Effector memory CD8-positive, alpha-beta T cell (primary cell): ENCODE measurements around the gene DGCR6.
"Not testable (repeated sequence)": the region's sequence is repeated elsewhere in the genome, so short reads cannot be mapped to it uniquely, and the experiment has no call there.

Source experiments
- ATAC-seq: fragments of 150-1000 bp; cut with Tn5 transposase; replicated peaks from 2 replicates; pipeline ENCODE4 v1.10.0; 2021; ENCODE audit warnings: mild to moderate bottlenecking, moderate library complexity
- DNase-seq, 3 experiments: peaks; one replicate each; pipeline ENCODE4 v3.0.0; 2021
- H3K27ac Mint-ChIP-seq, 2 donors: one replicate each; pipeline ENCODE4 v1.8.0; 2022; ENCODE audit warnings: mild to moderate bottlenecking in 2 of 2, mixed read lengths in 2 of 2, moderate library complexity in 2 of 2
- H3K27me3 Mint-ChIP-seq, 2 donors: one replicate each; pipeline ENCODE4 v1.8.0; 2022; ENCODE audit warnings: mixed read lengths in 2 of 2
- H3K36me3 Mint-ChIP-seq: one replicate; pipeline ENCODE4 v1.8.0; 2022; ENCODE audit warnings: mild to moderate bottlenecking, moderate library complexity, mixed read lengths; ENCODE audit not compliant: insufficient read depth
- H3K4me1 Mint-ChIP-seq, 2 donors: one replicate each; pipeline ENCODE4 v1.8.0; 2022; ENCODE audit warnings: low read depth in 2 of 2, mixed read lengths in 2 of 2
- H3K4me3 Mint-ChIP-seq, 2 donors: one replicate each; pipeline ENCODE4 v1.8.0; 2022; ENCODE audit warnings: mild to moderate bottlenecking in 2 of 2, mixed read lengths in 2 of 2, moderate library complexity in 2 of 2
- H3K9me3 Mint-ChIP-seq, 2 donors: one replicate each; pipeline ENCODE4 v1.8.0; 2022; ENCODE audit warnings: mixed read lengths in 2 of 2

DGCR6 gene

DNA sequence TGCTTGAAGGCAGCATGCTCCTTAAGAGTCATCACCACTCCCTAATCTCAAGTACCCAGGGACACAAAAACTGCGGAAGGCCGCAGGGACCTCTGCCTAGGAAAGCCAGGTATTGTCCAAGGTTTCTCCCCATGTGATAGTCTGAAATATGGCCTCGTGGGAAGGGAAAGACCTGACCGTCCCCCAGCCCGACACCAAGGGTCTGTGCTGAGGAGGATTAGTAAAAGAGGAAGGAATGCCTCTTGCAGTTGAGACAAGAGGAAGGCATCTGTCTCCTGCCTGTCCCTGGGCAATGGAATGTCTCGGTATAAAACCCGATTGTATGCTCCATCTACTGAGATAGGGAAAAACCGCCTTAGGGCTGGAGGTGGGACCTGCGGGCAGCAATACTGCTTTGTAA lies 41.0 kb downstream of the DGCR6 start:
- not testable (repeated sequence) for H3K4me3 Mint-ChIP-seq

DNA sequence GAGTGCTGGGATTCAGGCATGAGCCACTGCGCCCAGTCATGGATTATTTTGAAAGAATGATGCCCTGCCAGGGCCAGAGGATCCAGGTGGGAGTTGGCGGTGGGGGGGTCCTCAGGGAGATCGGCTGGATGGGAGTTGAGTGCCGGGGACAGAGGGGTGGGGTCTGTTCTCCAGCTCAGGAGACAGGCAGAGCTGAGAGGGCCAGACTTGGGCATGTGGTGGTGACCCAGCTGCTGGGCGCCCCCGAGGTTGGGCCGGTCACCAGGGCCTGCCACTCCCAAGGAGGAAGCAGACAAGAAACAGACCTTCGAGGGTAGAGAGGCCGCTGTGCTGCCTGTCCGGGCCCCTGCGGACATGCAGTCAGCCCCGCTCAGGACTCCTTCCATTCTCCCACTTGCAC lies 41.8 kb downstream of the DGCR6 start:
- DNase-seq (no peak), ATAC-seq (no peak)
- Mint-ChIP-seq H3K9me3 (no peaks in the 10 kb centered on the region), H3K27me3 (peaks cover 16 to 53% of the 10 kb centered on the region in 2 donors), H3K27ac (no peak overlapping the region), H3K36me3 (no peaks in the 10 kb centered on the region), H3K4me3 (no peak overlapping the region), H3K4me1 (no peaks in the 10 kb centered on the region)

More for the DNA sequence above, 41.0 kb downstream of the DGCR6 start:
- ATAC-seq, DNase-seq, H3K9me3 Mint-ChIP-seq, H3K36me3 Mint-ChIP-seq, H3K27ac Mint-ChIP-seq, H3K4me1 Mint-ChIP-seq: not testable (repeated sequence)
- peaks cover 16 to 45% of the 10 kb centered on the region in 2 donors for H3K27me3 Mint-ChIP-seq

DNA sequence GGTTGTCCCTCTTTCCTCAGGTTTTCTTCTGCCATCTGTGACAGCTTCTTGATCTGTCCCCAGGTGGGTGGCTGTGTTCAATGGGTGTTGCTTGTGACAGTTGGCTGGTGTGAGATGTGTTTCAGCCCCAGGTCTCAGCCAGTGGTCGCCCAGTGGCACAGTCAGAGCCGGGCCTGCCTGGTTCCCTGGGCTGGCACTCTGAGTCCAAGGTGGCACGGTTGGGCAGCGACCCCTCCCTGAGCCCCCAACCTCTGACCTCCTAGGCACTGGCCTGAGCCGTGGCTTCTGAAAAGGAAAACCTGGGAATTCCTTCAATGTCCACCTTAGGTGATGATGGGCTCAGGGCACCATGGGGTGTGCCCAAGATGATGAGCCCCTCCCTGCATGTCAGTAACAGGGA lies 44.0 kb downstream of the DGCR6 start:
- Mint-ChIP-seq H3K36me3 (no peaks in the 10 kb centered on the region), H3K4me1 (peaks cover 0 to 2% of the 10 kb centered on the region in 2 donors), H3K27me3 (peaks cover 16 to 63% of the 10 kb centered on the region in 2 donors), H3K4me3 (no peak overlapping the region), H3K9me3 (no peaks in the 10 kb centered on the region), H3K27ac (no peak overlapping the region)
- DNase-seq (no peak), ATAC-seq (no peak)

DNA sequence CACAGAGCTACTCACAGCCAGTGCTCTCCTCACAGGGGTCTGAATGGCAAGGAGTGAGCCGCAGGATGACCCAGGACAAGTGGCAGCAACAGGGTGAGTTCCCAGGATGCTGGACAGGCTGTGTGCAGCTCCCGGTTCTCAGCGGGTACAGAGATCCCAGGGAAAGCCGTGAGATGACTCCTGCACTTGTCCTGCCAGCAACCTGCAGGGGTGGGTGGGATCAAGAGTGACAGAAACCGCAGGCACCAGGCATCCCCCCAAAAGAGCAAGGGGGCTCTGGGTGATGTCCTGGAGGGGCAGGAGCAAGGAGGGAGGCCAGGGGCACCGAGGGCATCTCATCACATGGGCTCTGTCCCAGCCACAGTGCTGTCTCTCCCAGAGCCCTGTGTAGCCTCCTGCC lies 45.9 kb downstream of the DGCR6 start:
- H3K9me3 Mint-ChIP-seq, result no peaks in the 10 kb centered on the region
- no peaks in the 10 kb centered on the region for H3K36me3 Mint-ChIP-seq
- H3K4me1 Mint-ChIP-seq, result peaks cover 0 to 2% of the 10 kb centered on the region in 2 donors
- H3K27ac Mint-ChIP-seq, result no peak overlapping the region
- DNase-seq (no peak), ATAC-seq (no peak)
- peaks cover 21 to 80% of the 10 kb centered on the region in 2 donors for H3K27me3 Mint-ChIP-seq
- no peak overlapping the region for H3K4me3 Mint-ChIP-seq

DNA sequence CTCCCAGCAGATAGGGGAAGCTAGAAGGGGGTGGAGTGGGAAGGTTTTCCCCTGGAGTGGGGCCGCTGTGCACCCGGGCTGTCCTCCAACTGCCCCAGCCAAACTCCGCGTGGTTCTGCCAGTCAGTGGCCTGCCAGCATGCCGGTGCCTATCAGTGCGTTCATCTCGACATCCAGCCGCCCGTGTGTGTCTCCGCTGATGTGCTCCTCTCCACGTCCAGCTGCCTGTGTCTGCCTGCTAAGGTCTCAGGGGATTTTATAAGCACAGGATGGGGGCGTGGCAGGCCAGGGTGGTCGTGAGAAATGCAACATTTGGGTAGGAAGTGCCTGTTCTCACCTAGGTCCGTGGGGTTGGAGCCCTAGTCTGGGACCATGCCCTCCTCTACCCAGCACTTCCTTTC lies 47.0 kb downstream of the DGCR6 start:
- peaks cover 17 to 71% of the 10 kb centered on the region in 2 donors for H3K27me3 Mint-ChIP-seq
- H3K9me3 Mint-ChIP-seq, H3K4me1 Mint-ChIP-seq, ATAC-seq, H3K4me3 Mint-ChIP-seq, H3K36me3 Mint-ChIP-seq, DNase-seq, H3K27ac Mint-ChIP-seq: not testable (repeated sequence)

DNA sequence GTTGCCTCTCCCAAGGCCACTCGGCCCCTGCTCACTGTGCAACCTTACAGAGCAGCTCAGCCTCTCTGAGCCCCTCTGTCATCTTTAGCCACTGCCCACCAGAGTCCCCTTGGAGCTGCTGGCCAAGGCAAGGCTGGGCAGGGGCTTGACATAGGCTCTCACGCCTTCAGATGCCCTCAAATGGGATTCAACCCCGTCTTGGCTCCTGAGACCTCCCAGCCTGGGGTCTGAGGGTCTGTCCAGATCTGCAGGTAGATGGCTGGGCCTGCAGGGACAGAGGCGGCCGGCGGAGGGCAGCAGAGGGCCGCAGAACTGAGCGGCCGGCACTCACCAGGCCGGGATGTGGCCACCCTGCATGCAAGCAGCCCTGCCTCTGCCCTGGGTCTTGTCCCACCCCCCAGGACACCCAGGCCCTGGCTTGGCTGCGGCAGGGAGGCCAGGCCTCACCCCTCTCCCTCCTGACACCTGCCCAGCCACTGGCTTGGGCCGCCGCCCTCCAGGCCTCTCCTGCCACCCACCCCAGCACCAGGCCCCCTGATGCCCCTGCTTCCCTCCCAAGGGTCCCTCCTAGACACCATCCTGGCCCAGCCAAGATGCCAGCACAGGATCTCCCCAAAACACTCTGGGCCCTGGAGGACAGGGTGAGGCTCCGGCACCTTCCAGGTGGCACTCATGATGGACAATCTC lies 48.3 kb downstream of the DGCR6 start:
- DNase-seq (peak; percentile 50 to 58 (median 50)), ATAC-seq (peak; percentile 71)
- not testable (repeated sequence) for H3K27ac Mint-ChIP-seq, H3K36me3 Mint-ChIP-seq, H3K4me3 Mint-ChIP-seq, H3K9me3 Mint-ChIP-seq, H3K4me1 Mint-ChIP-seq
- H3K27me3 Mint-ChIP-seq, result peaks cover 15 to 69% of the 10 kb centered on the region in 2 donors

DNA sequence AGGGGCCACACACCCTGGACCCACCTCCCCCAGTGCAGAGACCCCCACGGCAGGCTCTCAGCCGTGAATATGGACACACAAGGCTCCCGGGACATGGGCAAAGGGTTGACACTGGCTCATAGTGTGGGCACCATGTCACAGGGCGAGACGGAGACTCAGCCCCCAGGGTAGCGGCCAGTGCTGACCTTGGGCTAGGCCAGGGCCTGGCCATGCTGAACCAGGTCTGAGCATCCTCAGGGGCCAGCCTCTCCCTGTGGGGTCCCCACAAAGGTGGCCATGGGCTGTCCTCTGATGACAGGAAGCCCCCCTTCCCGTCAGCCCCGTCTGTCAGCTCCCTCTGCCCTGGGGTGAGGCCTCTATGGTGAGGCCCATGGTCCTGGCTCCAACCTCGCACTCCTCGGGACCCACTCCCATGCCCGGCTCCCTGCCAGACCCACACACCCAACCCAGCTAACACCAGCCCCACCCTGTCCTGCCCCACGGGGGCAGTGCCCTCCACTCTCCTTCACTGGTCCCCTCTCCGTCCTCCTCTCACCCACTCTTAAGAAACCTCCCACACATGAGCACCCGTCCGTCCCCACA lies 49.0 kb downstream of the DGCR6 start:
- Mint-ChIP-seq H3K9me3 (no peaks in the 10 kb centered on the region), H3K4me1 (peaks cover 0 to 4% of the 10 kb centered on the region in 2 donors), H3K27ac (peak overlapping the region in 1 of 2 donors; percentile 11), H3K36me3 (no peaks in the 10 kb centered on the region), H3K27me3 (peaks cover 9 to 63% of the 10 kb centered on the region in 2 donors), H3K4me3 (no peak overlapping the region)
- DNase-seq, result no peak
- no peak for ATAC-seq

DNA sequence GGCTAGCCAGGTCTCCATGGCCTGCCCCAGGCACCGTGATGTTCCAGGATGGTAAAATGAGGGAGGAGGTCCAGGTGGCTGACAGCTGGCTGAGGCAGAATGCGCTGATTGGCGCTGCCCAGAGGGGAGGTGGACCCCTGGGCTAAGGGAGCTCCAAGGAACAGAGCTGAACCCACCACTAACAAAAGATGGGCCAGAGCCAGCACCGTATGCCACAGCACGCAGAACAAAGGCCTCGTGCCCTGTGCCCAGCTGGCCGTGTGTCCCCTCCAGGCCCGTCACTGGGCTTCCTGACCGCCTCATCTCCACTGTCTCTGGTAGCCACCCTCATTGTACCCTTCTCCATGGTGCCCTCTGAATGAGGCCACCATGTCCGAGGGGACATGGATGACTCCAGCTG lies 49.6 kb downstream of the DGCR6 start:
- no peak for ATAC-seq
- Mint-ChIP-seq H3K9me3 (no peaks in the 10 kb centered on the region), H3K4me3 (no peak overlapping the region), H3K4me1 (peaks cover 0 to 4% of the 10 kb centered on the region in 2 donors), H3K36me3 (no peaks in the 10 kb centered on the region), H3K27me3 (peaks cover 6 to 57% of the 10 kb centered on the region in 2 donors), H3K27ac (peak overlapping the region in 1 of 2 donors; percentile 11)
- no peak for DNase-seq

DNA sequence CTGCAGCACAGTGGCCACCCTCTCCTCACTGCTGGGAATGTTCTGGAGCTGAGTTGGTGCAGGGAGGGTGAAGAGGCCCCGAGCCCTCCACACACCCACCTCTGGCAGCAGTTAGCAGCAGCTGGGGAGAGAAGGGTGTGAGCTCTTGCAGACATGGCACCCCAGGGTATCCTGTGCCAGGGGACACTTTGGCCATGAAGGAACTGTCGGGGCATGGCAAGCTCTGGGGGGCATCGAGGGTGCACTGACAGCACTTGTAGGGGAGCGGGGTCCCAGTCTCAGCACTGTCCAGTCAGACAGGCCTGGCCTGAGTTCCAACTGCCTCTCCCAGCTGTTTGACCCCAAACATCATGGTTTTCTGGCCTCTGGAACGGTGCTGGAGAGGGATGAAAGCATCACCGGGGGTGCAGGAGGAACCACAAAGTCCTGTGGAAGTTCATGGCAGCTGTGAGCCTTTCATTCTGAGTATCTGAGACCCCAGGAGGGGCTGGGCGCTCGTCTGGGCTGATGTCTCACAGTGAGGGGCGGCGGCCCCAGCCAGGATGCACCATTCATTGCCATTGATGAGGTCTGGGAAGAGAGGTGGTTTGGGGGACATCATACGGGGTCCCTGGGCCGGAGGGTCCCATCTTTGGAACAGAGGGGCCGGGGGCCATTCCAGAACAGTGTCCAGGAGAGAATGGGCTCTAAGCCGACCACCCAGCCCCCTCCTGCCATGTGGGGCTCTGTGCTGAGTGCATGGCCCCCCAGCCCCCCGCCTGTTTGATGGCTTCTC lies 50.2 kb downstream of the DGCR6 start:
- not testable (repeated sequence) for H3K9me3 Mint-ChIP-seq, ATAC-seq, H3K4me3 Mint-ChIP-seq, H3K4me1 Mint-ChIP-seq, H3K27ac Mint-ChIP-seq, H3K36me3 Mint-ChIP-seq, DNase-seq
- H3K27me3 Mint-ChIP-seq, result peaks cover 6 to 53% of the 10 kb centered on the region in 2 donors

DNA sequence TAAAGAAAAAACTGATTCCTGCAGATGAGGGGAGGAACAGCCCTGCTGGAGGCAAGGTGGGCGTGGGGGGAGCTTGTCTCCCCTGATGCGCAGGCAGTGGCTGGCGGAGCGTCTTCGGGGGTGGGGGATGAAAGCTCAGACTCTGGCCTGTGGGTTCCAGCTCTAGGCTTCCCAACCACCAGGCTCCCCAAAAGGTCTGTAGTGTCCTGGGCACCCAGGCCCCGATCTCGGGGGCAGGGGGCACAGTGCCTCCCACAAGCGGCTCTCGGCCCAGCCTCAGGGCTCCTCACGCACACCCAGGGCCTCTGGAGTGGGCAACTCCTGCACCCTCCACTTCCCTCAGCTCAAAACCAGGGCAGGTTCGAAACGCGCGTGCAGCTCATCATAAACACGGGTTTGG lies 50.8 kb downstream of the DGCR6 start:
- ATAC-seq, DNase-seq: not testable (repeated sequence)
- H3K27me3 Mint-ChIP-seq, result peaks cover 6 to 48% of the 10 kb centered on the region in 2 donors

DNA sequence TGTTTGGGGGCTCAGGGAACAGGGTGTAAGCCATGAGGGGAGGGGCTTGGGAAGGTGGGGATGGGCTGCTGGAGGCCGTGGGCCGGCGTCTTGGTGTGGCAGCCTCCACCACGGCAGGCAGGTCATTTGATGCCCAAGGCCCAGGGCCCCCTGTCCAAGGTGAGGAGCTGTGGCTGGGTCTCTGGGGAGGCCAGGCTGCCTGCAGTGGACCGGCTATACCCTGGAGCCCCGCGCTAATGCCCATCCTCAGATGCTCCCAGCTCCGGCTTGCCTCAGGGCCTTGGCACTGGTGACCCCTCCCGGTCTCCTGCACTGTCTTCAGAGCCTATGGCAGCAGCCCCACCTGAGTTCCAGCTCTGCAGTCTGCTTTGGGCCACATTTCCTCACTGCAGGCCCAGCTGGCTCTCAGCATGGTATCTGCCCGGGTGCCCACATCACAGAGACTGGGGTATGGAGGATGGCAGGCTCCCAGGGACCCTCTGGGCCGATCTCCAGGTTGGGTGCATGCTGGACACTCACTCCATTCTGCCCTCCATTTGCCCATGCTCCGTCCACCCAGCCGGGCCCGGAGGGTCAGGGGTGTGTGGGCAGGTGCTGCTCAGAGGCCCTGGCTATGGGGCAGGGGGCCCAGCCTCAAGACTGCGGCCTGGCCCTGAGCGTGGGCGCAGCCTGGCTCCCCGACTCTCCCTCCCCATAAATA lies 51.7 kb downstream of the DGCR6 start:
- not testable (repeated sequence) for H3K27ac Mint-ChIP-seq, H3K4me1 Mint-ChIP-seq, DNase-seq, H3K9me3 Mint-ChIP-seq, ATAC-seq, H3K4me3 Mint-ChIP-seq, H3K36me3 Mint-ChIP-seq
- H3K27me3 Mint-ChIP-seq, result peaks cover 6 to 40% of the 10 kb centered on the region in 2 donors

More for the DNA sequence above, 50.8 kb downstream of the DGCR6 start:
- not testable (repeated sequence) for H3K4me1 Mint-ChIP-seq, H3K27ac Mint-ChIP-seq, H3K36me3 Mint-ChIP-seq, H3K9me3 Mint-ChIP-seq, H3K4me3 Mint-ChIP-seq

DNA sequence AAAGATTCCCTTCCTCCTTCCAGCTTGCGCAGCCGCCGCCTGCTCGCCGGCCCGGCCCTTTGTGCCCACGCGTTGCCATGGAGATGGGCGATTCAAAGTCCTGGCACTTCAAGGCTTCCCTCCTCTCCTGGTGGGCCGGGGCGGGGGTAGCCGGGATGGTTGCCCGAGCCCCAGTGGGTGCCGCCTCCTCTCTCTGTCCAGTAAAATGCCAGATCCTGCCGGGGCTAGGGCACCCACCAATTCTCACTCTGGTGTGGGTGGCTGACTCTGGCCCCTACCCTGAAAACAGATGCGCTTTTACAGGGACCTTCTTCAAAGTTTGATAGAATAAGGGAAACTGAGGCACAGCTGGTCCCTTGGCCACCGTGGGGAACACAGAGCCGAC lies 52.2 kb downstream of the DGCR6 start:
- peaks cover 6 to 35% of the 10 kb centered on the region in 2 donors for H3K27me3 Mint-ChIP-seq
- H3K36me3 Mint-ChIP-seq, H3K4me1 Mint-ChIP-seq, ATAC-seq, H3K9me3 Mint-ChIP-seq, H3K4me3 Mint-ChIP-seq, DNase-seq, H3K27ac Mint-ChIP-seq: not testable (repeated sequence)

DNA sequence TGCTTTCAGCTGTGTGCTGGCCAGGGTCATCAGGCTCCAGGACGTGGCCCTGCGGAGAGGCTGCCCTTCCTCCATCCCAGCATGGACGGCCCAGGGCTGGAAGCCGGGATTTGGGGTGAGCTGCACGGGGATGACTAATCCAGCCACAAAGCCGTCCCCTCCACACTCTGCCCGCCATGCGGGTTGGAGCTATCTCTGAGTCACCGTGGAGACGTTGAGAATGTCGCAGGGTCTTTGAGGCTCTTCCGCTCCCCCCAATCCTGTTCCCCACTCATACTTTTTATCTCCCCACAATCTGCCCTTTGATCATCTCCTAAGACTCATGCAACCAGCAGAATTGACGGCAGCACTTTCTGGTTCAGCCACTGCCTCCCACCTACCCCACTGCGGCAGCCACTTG lies 52.6 kb downstream of the DGCR6 start:
- H3K4me1 Mint-ChIP-seq, DNase-seq, H3K36me3 Mint-ChIP-seq, H3K27ac Mint-ChIP-seq, H3K4me3 Mint-ChIP-seq, H3K9me3 Mint-ChIP-seq: not testable (repeated sequence)
- H3K27me3 Mint-ChIP-seq, result peaks cover 6 to 35% of the 10 kb centered on the region in 2 donors
- ATAC-seq, result peak; percentile 42
